ENCODE results near the gene SMG7. TPM values are rescaled to one million over a fixed set of nuclear protein-coding genes. Genes with fewer than 3 reads are reported as not detected.

Gene SMG7
- total and polyA plus RNA-seq, 2 donors (not counting 3 experiments of a cell fraction or from before 2014, with no cell fraction given): 25.4 to 47.1 TPM

- FAIRE-seq (no peak), DNase-seq (ENCODE audit: low read depth, low spot score) (no peak)
- Histone ChIP-seq H3K9me1 (replicated peaks; ENCODE audit: control insufficient read depth, extremely low read depth, insufficient read depth, low read length) (no peaks in the 10 kb centered on the region), H3K4me3 (replicated peaks in 1 of 3; ENCODE audit: insufficient read depth in 1 of 3, low read depth in 1 of 3, low read length in 3 of 3) (no peak overlapping the region), H4K20me1 (replicated peaks; ENCODE audit: control insufficient read depth, extremely low read depth, insufficient read depth, low read length) (no peaks in the 10 kb centered on the region), H3K27me3 (ENCODE audit: control insufficient read depth in 2 of 2, insufficient read depth in 2 of 2, low read length in 2 of 2) (peaks cover 0 to 10% of the 10 kb centered on the region in 2 experiments), H3K9ac (replicated peaks; ENCODE audit: extremely low read depth, insufficient read depth, low read length) (no peak overlapping the region), H3K79me2 (ENCODE audit: control insufficient read depth, insufficient read depth, low read length) (no peaks in the 10 kb centered on the region), H3K9me3 (replicated peaks; ENCODE audit: control insufficient read depth, insufficient read depth, low read length) (no peaks in the 10 kb centered on the region), H3K4me2 (ENCODE audit: insufficient read depth, low read length) (no peak overlapping the region), H2AFZ (ENCODE audit: low read depth, low read length) (no peak overlapping the region), H3K36me3 (ENCODE audit: control insufficient read depth in 2 of 2, extremely low read depth in 1 of 2, insufficient read depth in 2 of 2, low read length in 2 of 2) (no peaks in the 10 kb centered on the region), H3K27ac (ENCODE audit: insufficient read depth, low read depth, low read length) (no peak overlapping the region), H3K4me1 (ENCODE audit: control insufficient read depth, extremely low read depth, insufficient read depth, low read length) (no peaks in the 10 kb centered on the region)
- intact Hi-C loops (cut with micrococcal nuclease): no loop called here
- no peak for TF ChIP-seq EZH2 (IDR thresholded peaks at IDR 0.05; ENCODE audit: borderline replicate concordance, low read depth, low read length, severe bottlenecking)
- no peak for TF ChIP-seq JUN (IDR thresholded peaks at IDR 0.05; ENCODE audit: borderline replicate concordance, insufficient read depth, insufficient read length, low read depth)
- no peak for TF ChIP-seq MYC (IDR thresholded peaks at IDR 0.05; ENCODE audit: low read depth, low read length)
- no peak for TF ChIP-seq CTCF (IDR thresholded peaks at IDR 0.05; ENCODE audit: extremely low read depth in 1 of 2, insufficient read depth in 1 of 2, low read depth in 1 of 2, low read length in 2 of 2)
- TF ChIP-seq, protein P1, sequence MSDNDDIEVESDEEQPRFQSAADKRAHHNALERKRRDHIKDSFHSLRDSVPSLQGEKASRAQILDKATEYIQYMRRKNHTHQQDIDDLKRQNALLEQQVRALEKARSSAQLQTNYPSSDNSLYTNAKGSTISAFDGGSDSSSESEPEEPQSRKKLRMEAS (IDR thresholded peaks at IDR 0.05; ENCODE audit: insufficient read depth, insufficient read length): no peak
- TF ChIP-seq GATA2 (IDR thresholded peaks at IDR 0.05; ENCODE audit: insufficient read depth, insufficient read length, low read depth, low read length): no peak
- no peak for TF ChIP-seq FOS (IDR thresholded peaks at IDR 0.05; ENCODE audit: borderline replicate concordance, insufficient read depth, low read length)
- TF ChIP-seq POLR2A (IDR thresholded peaks at IDR 0.05; ENCODE audit: low read depth, low read length): no peak
- TF ChIP-seq POLR2AphosphoS5 (IDR thresholded peaks at IDR 0.05; ENCODE audit: insufficient read depth, low read depth, low read length): no peak
- POLR2A ChIA-PET: no interaction called here
- CTCF ChIA-PET: interaction anchor here (1.6 kb wide), 1 partner anchor 12 kb away, joined by 4 read pairs; no protein-coding TSS in a partner anchor
- dilution Hi-C loops (cut with MboI; ENCODE audit: extremely low pct_ligation_motif_present, low sequenced_read_pairs): no loop called here
- no TSS peak for BruUV-seq (replicated peaks)
These were observed 40.3 kb upstream of the SMG7 start for GRCh38 chr1:183431840-183432547.
